GM19372 (cell line): ENCODE measurements around the gene SLC27A3.
"Not testable (repeated sequence)": the region's sequence is repeated elsewhere in the genome, so short reads cannot be mapped to it uniquely, and the experiment has no call there.

Experiments
- ATAC-seq: cut with Tn5 transposase; IDR thresholded peaks from one replicate; pipeline ENCODE4 v1.9.1; 2021; ENCODE audit warnings: mild to moderate bottlenecking, low read depth, moderate library complexity; ENCODE audit not compliant: unreplicated experiment

SLC27A3 gene

GRCh38 chr1:153763365-153764225 is 11.6 kb upstream of the SLC27A3 start:
- no peak for ATAC-seq

DNA sequence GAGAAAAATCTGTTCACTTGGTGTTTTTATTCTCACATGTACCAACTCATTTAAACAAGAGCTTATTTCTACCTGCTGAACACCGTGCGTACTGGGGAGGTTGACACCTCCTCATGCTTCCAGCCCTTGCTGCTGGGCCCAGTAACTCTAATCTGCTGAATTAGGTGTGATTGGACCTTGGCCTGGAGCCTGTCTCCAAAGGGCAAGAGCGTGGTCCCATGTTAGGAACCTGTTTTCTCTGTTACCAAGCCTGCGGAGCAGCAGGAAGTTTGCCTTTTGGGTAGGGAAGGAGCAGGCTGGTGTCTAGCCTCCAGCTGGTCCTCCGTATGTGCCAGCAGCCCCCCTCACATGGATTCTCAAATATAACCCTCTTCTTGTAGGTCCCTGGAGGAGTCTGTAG is 10.9 kb upstream of the SLC27A3 start:
- ATAC-seq: no peak

GRCh38 chr1:153766663-153767062 is 8.5 kb upstream of the SLC27A3 start:
- not testable (repeated sequence) for ATAC-seq

GRCh38 chr1:153767519-153767918 is 7.7 kb upstream of the SLC27A3 start:
- no peak for ATAC-seq

DNA sequence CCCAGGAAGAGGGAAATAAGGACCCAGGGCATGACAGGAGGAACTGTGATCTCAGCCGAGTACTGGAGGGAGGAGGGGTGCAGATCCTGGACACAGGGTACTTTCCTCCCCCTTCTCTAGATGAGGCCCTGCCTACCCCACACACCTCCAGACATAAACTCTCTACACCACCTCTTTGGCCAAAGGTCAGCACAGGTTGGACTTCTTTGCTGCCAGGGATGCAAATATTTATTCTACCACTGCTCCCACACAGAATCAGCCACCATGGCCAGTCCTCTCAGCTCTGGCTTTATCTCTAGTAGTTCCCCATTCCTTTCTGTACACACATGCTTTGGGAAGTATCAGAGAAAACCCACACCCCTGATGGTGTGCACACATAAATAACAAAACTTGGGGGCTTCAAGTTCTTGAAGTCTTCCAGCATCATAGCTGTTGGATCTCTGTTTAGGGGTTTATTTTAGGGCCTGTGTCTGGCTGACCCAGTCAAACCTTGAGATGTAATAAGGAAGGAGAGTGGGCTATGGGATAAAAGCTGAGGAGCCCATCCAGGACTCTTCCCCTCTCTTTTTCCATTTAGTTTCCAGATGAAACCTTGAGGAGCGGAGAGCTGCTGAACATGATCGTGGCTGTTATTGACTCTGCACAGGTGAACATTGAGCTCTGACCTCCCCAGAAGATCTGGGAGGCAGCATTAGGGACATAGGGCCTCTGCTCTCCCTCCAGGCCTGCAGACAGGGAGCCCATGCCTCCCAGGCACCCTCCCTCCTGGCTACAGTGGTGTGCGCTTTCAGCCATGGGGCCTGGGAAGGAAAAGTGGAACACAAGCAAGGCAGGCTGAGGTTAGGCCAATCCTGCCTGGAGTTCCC is 6.7 kb upstream of the SLC27A3 start:
- ATAC-seq: no peak

GRCh38 chr1:153769221-153769620 is 6.0 kb upstream of the SLC27A3 start:
- no peak for ATAC-seq

DNA sequence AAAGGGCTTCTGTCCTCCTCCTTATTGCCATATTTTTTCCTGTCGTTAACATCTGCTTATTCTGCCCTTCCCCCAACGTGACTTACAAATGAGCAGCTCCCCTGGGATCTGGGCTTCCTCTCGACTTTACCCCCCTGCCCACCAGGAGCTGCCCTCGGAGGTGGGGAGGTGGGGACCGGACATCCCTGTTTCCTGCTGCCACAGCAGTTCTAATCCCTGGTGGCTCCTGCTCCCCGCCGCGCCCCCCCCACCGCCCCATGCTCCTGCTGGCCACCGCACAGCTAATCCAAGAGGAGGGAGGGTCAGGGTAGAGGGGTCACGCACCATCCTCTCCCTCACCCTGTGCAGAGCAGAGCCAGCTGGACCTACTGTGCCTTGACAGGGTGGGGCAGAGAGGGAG is 4.4 kb upstream of the SLC27A3 start:
- no peak for ATAC-seq

DNA sequence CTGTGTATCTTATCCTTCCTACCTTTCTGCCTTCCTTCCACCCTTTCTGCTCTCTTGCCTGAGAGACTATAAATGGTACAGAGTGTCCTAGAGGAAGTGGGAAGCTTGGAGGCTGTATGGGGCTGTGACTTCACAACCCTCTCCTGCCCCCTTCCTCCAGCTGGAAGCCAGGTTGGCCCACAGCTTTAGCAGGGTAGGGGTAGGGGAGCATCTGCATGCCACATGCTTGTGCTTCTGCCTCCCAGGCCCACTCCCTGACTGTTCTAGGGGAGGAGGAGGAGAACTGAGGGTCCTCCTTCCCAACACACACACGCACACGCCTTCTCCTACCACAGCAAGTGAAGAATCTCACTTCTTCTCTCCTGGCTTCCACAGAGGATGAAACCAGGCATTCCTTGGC is 3.9 kb upstream of the SLC27A3 start:
- no peak for ATAC-seq

DNA sequence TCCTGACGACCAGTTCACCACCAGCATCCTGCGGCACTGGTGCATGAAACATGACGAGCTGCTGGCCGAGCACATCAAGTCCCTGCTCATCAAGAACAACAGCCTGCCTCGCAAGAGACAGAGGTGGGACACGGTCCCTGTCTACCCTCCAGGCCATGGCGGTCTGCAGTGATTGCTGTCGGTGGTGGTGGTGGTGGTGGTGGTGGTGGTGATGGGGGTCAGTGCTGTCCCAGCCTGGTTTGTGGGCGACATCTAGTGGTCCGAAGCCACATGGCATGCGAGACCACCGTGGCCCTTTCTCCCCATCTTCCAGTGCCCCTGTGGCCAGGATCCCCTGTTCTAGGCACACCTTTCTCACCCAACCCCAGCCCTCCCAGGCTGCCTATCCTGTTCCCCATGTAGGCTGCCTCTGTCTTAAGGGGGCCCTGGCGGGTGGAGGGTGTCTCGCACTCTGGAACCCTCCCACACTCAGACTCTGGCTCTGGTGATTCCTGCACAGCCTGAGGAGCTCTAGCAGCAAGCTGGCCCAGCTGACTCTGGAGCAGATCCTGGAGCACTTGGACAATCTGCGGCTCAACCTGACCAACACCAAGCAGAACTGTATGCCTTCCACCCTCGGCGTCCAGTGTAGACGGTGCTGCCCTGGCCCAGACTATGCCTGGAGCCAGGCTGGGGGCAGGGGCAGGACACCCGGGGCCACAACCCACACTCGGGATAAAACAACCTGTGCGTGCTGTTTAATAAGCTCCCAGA is 3.2 kb upstream of the SLC27A3 start:
- no peak for ATAC-seq

DNA sequence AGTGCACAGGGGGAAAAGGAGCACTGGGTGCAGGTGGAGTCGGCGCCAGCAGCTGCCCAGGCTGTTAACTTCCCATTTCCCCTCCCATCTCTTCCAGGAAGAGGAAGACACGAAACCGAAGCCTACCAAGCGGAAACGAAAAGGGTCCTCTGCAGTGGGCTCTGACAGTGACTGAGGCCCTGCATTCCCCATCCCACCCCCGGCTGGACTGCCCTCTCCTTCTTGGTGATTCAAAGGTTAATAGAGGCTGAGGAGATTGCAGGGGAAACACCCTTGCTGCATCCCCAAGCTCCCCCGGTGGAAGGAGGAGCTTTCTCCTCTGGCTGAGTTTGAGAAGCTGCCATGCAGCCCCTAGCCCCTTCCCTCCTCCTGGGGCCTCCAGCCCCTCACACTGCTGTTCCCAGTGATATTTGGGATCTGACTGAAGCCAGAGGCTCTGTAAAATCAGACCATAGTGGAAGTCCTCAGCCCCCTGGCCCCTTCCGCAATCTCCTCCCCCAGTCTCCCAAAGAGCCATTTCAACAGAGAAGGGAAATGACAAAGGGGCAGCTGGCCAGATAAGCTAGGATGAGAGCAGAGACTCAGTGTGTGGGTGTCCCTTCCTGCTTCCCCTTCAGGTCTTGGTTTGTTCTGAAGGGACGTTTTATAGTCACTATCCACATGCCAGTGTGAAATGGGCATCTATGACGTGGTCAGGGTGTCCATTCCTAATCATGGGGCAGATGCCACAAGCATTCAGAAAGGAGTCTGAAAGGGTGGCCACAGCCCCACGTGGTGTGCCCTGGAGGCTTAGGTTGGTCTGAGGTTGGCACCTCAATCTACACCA is 1.9 kb upstream of the SLC27A3 start:
- no peak for ATAC-seq

DNA sequence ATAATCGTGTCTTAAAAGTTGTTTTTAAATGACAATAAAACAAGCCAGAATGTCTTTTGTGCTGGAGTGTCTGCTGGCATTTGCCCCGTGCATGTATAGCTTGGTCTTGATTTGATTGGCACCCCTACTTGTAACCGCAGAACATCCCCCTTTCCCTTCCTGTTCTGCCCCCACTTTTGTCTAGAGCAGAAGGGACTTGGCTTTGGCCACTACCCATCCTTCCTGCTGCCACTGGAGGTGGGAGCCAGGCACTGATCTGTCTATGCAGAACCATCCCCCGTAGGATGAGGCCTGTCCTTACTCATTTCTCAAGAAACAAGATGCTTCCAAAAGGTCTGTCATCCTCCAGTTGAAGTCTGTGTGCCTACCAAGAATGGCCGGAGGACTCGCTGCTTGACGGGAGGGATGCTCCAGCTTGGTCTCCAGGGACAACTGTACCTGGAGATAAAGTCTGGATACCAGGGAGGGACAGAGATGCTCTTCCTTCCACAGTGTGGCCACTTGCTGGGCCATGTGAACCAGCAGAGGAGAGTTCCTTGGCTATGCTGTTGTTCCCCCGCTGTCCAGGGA is 1.1 kb upstream of the SLC27A3 start:
- ATAC-seq: no peak

DNA sequence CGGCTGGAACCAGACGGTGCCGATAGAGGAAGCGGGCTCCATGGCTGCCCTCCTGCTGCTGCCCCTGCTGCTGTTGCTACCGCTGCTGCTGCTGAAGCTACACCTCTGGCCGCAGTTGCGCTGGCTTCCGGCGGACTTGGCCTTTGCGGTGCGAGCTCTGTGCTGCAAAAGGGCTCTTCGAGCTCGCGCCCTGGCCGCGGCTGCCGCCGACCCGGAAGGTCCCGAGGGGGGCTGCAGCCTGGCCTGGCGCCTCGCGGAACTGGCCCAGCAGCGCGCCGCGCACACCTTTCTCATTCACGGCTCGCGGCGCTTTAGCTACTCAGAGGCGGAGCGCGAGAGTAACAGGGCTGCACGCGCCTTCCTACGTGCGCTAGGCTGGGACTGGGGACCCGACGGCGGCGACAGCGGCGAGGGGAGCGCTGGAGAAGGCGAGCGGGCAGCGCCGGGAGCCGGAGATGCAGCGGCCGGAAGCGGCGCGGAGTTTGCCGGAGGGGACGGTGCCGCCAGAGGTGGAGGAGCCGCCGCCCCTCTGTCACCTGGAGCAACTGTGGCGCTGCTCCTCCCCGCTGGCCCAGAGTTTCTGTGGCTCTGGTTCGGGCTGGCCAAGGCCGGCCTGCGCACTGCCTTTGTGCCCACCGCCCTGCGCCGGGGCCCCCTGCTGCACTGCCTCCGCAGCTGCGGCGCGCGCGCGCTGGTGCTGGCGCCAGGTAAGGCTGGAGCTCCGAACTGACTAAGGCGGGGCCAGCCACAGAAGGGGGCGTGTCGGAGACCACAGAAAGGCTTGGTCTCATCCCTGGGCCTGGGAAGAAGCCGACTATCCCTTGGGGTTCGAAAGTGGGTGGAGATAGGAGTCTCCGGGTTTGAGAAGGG is 486 bp downstream of the SLC27A3 start:
- ATAC-seq: peak; percentile 55

GRCh38 chr1:153776352-153776751 is 1.1 kb downstream of the SLC27A3 start:
- ATAC-seq: no peak

DNA sequence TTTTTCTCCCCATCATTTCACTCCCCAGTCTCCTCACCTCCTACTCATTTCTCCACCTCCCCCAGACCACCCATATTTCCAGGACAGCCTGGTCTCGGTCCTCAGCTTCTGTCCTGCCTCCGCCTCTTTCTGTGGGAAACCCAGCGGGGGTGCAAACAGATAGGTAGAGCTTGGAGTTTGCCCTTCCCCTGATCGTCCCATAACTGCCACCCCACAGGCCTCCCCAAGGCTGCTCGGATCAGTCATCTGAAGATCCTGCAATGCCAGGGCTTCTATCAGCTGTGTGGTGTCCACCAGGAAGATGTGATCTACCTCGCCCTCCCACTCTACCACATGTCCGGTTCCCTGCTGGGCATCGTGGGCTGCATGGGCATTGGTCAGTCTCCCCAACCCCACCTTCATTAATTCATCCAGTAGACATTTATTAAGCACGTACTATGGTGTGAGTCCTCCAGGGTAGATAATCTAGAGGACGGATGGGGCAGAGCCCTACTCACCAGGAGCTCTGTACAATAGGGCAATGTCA is 1.7 kb downstream of the SLC27A3 start:
- ATAC-seq: no peak

DNA sequence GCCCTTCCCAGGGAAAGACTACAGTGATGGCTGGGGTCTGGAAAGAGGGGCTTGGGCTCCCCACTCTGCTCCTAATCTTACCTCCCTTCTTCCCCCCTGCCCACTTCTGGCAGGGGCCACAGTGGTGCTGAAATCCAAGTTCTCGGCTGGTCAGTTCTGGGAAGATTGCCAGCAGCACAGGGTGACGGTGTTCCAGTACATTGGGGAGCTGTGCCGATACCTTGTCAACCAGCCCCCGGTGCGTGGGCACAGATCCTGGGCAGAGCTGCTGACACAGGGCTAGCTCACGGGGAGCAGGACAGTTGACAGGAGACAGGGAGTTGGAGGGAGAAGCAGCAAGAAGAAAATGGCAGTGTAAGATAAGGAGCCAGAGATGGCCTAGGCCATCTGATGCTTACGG is 2.4 kb downstream of the SLC27A3 start:
- no peak for ATAC-seq

- no peak for ATAC-seq
Measured at GRCh38 chr1:153778051-153778823, 3.0 kb downstream of the SLC27A3 start.

- no peak for ATAC-seq
Measured at GRCh38 chr1:153778824-153779519, 3.8 kb downstream of the SLC27A3 start.
